ENCODE data around the gene C2. TPM values are rescaled to one million over a fixed set of nuclear protein-coding genes. Genes with fewer than 3 reads are reported as not detected.
"Not testable (repeated sequence)": the region's sequence is repeated elsewhere in the genome, so short reads cannot be mapped to it uniquely, and the experiment has no call there.

Gene C2
- total RNA-seq, 1 experiment from 2014 or later: not detected

GRCh38 chr6:31956796-31957195 is 29.3 kb downstream of the C2 start:
- no peak for DNase-seq (ENCODE audit: low spot score)

GRCh38 chr6:31958412-31958740 is 30.9 kb downstream of the C2 start:
- DNase-seq (ENCODE audit: low spot score): no peak

GRCh38 chr6:31958741-31959739 is 31.5 kb downstream of the C2 start, which contains the start of the genes NELFE and SKIC2:
Gene NELFE, minus strand, starts transcription at chr6:31958971. Its CDS starts 525 bp downstream, at chr6:31958446.
Gene SKIC2, plus strand, starts transcription at chr6:31959175. Its CDS starts 18 bp downstream, at chr6:31959193.
- DNase-seq (ENCODE audit: low spot score): peak; percentile 96

GRCh38 chr6:31961616-31962015 is 34.1 kb downstream of the C2 start:
- DNase-seq (ENCODE audit: low spot score): no peak

- no peak for DNase-seq (ENCODE audit: low spot score)
Measured at GRCh38 chr6:31963921-31964320, 36.4 kb downstream of the C2 start.

GRCh38 chr6:31965700-31966099 is 38.2 kb downstream of the C2 start:
- no peak for DNase-seq (ENCODE audit: low spot score)

GRCh38 chr6:31966506-31966905 is 39.0 kb downstream of the C2 start:
- DNase-seq (ENCODE audit: low spot score): no peak

GRCh38 chr6:31966997-31967925 is 39.7 kb downstream of the C2 start:
- no peak for DNase-seq (ENCODE audit: low spot score)

- no peak for DNase-seq (ENCODE audit: low spot score)
Measured at GRCh38 chr6:31967926-31968320, 40.4 kb downstream of the C2 start.

- no peak for DNase-seq (ENCODE audit: low spot score)
Measured at GRCh38 chr6:31968326-31968725, 40.8 kb downstream of the C2 start.

GRCh38 chr6:31968791-31969711 is 41.5 kb downstream of the C2 start:
- DNase-seq (ENCODE audit: low spot score): no peak

- peak; percentile 42 for DNase-seq (ENCODE audit: low spot score)
Measured at GRCh38 chr6:31969712-31970603, 42.4 kb downstream of the C2 start.

- no peak for DNase-seq (ENCODE audit: low spot score)
Measured at GRCh38 chr6:31970604-31971271, 43.2 kb downstream of the C2 start.

GRCh38 chr6:31971279-31971992 is 43.9 kb downstream of the C2 start:
- no peak for DNase-seq (ENCODE audit: low spot score)

- DNase-seq (ENCODE audit: low spot score): peak; percentile 96
Measured at GRCh38 chr6:31971993-31972708, 44.6 kb downstream of the C2 start, which contains the start of gene DXO. Gene DXO, minus strand, starts transcription at chr6:31972138. Its CDS starts 463 bp downstream, at chr6:31971675.

GRCh38 chr6:31972709-31973350 is 45.3 kb downstream of the C2 start:
- peak; percentile 60 for DNase-seq (ENCODE audit: low spot score)

- DNase-seq (ENCODE audit: low spot score): not testable (repeated sequence)
Measured at GRCh38 chr6:31976065-31976464, 48.5 kb downstream of the C2 start.
